ENCODE results near the gene ATG13.

- TF ChIP-seq YY1 (IDR thresholded peaks at IDR 0.05; ENCODE audit: insufficient read depth, insufficient read length) (no peak), ZNF274 (IDR thresholded peaks at IDR 0.05; ENCODE audit: low read depth, low read length) (no peak), SUZ12 (IDR thresholded peaks at IDR 0.05; ENCODE audit: extremely low read depth, insufficient read depth, insufficient read length) (no peak)
Measured at GRCh38 chr11:46680164-46680760, 62.9 kb downstream of the ATG13 start.

Measured in NT2/D1 (cell line).